ENCODE results near the gene ABCA13.
A peak's percentile ranks its signal among the peaks of the same experiment; 100 is the strongest.
"Not testable (repeated sequence)": the region's sequence is repeated elsewhere in the genome, so short reads cannot be mapped to it uniquely, and the experiment has no call there.

ABCA13 gene

DNA sequence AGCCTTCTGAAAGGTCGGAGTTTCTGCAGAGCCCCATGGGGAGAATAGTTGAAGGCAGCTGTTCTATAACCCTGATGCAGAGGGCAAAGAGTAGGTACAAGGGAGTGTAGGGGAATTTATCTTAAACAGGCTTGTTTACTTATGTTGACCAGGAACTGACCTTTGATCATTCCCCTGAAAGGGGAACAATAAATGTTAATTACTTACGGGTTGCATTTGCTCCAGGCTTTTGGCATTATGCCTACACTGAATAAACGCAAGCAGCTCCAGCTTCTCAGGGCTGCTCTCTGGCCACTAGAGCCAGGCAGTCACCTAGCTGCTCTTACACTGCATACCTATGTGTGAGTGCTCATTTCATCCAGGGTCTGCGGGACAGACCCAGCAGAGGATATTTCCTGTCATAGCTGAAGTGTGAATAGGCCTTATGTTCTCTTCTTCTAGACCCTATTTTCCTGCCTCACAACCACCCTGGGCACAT is 26.9 kb upstream of the ABCA13 start:
- no peak overlapping the region for H3K4me3 ChIP-seq (ENCODE audit: low read length)
- DNase-seq (ENCODE audit: low read depth) = no peak
- TF ChIP-seq, protein P1, sequence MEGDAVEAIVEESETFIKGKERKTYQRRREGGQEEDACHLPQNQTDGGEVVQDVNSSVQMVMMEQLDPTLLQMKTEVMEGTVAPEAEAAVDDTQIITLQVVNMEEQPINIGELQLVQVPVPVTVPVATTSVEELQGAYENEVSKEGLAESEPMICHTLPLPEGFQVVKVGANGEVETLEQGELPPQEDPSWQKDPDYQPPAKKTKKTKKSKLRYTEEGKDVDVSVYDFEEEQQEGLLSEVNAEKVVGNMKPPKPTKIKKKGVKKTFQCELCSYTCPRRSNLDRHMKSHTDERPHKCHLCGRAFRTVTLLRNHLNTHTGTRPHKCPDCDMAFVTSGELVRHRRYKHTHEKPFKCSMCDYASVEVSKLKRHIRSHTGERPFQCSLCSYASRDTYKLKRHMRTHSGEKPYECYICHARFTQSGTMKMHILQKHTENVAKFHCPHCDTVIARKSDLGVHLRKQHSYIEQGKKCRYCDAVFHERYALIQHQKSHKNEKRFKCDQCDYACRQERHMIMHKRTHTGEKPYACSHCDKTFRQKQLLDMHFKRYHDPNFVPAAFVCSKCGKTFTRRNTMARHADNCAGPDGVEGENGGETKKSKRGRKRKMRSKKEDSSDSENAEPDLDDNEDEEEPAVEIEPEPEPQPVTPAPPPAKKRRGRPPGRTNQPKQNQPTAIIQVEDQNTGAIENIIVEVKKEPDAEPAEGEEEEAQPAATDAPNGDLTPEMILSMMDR (conservative IDR thresholded peaks at IDR 0.05; ENCODE audit: low read length) = no peak

DNA sequence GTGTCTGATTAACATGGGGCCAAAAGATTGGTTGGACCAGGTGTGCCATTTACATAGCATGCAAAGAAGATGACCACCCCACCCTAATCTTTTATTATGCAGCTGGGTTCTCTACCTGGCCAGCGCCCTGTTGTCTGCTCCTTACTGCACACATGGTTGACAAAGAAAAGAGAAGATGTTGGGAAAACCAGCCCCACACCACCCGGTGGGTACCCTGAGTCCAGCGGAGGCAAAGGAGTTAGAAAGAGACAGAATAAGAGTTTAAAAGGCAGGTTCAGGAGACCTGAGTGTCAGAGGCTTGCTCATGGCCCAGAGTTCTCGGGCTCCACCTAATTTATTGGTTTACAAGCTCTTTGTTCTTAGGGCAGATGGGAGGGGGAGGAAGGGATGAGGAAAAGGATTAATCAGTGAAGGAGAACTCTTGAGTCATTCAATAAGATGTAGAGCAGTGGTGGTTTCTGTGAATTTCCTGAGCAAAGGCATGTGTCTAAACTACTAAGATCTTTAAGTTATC is 24.1 kb upstream of the ABCA13 start:
- DNase-seq (ENCODE audit: low read depth) = no peak
- TF ChIP-seq, protein P1 (conservative IDR thresholded peaks at IDR 0.05; ENCODE audit: low read length) = no peak
- no peak overlapping the region for H3K4me3 ChIP-seq (ENCODE audit: low read length)

DNA sequence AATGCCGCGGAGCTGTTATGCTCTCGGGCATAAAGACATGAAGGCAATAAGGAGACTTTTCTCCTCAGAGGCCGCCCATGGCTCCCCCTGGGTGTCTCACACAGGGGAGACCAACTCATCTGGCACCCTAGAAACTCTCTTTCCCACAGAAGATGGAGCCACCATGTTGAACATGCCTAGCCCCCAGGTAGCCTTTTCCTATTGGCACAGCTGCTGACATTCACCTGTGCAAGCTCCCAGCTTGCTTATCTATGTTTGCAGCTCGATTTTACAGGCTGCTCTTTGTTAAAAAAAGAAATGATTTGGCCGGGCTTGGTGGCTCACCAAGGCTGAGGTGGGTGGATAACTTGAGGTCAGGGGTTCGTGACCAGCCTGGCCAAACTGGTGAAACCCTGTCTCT is 23.6 kb upstream of the ABCA13 start:
- not testable (repeated sequence) for DNase-seq (ENCODE audit: low read depth); H3K4me3 ChIP-seq (ENCODE audit: low read length)

DNA sequence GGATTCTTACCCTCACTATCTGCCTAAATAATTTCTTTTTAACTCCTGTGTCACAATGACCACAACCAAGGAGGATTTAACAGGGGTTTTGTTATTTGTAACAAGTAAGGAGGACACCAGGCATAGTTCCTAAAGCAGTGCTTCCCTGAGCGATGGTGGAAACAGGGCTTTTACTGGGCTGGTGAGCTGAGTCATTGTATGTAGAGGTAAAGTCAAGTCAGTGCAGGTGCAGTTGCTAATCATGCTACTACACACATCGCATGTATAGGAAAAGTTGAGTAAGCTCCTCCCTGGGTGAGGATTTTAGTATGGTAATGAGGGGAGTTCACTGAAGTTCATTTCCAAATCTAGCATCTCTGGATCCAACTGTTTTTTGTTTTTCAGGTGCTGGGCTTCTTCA is 22.9 kb upstream of the ABCA13 start:
- no peak for DNase-seq (ENCODE audit: low read depth)
- TF ChIP-seq, protein P1 (conservative IDR thresholded peaks at IDR 0.05; ENCODE audit: low read length) = no peak
- H3K4me3 ChIP-seq (ENCODE audit: low read length) = no peak overlapping the region

DNA sequence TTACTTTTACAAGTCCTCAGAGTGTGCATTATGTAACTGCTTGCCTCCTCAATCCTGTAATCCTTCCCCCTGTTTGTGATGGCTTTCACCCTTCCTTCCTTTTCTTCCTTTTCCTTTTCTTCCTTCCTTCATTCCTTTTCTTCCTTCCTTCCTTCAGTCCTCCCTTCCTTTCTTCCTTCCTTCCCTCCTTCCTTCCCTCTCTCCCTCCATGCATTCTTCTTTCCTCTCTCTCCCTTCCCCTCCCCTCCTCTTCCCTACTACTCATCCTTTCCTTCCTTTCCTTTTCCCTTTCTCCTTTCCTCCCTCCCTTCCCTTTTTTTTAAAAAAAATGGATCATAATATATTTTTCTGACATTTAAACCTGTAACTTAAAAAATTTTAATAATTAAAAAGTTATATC is 22.2 kb upstream of the ABCA13 start:
- DNase-seq (ENCODE audit: low read depth) = no peak
- TF ChIP-seq, protein P1 (conservative IDR thresholded peaks at IDR 0.05; ENCODE audit: low read length) = no peak
- H3K4me3 ChIP-seq (ENCODE audit: low read length) = no peak overlapping the region

DNA sequence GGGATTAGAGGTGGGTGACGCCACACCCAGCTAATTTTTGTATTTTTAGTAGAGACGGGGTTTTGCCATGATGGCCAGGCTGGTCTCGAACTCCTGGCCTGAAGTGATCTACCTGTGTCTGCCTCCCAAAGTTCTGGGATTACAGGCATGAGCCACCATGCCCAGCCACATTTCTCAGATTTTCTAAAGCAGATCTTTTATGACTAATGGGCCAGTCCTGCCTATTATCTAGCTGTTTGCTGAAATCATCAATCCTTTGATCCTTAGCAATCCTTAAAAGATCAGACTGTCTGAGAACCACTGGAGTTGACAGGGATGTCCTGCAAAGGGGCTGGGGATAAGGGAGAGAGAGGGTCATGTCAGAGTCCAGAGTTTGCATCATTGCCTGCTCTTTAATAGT is 21.2 kb upstream of the ABCA13 start:
- H3K4me3 ChIP-seq (ENCODE audit: low read length) = no peak overlapping the region
- TF ChIP-seq, protein P1 (conservative IDR thresholded peaks at IDR 0.05; ENCODE audit: low read length) = no peak
- DNase-seq (ENCODE audit: low read depth) = no peak

DNA sequence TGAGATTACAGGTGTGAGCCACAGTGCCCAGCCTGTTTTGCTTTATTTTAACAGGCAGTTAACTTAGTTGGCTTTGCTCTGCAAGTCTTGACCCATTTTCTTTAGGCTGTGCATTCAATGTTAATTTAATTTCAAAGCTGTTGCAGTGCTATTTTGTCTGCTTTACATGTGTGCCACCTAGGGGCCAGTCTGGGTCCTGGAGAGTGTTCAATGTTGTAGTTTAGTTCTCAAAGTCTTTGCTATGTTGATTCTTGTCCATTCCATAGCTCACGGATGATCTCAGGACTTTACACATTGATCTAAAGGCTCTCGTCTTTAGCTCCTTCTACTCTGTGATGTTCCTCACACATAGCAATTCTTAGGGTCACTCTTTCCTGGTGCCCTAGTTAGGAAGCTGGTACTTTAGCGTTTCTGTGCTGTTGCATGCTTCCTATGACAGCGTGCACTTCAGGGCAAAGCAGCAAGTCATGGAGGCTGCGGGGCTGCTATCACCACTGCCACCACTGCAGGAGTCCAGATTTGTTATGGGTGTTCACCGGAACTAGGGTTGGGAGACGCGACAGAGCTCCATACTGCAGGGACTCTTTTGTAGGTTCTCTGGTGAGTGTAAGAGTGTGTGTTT is 16.4 kb upstream of the ABCA13 start:
- TF ChIP-seq, protein P1 (conservative IDR thresholded peaks at IDR 0.05; ENCODE audit: low read length) = peak; percentile 92
- H3K4me3 ChIP-seq (ENCODE audit: low read length) = no peak overlapping the region
- DNase-seq (ENCODE audit: low read depth) = peak; percentile 62
